AG08395 (cell line): ENCODE data around the gene SPNS1.
"Not testable (repeated sequence)": the region's sequence is repeated elsewhere in the genome, so short reads cannot be mapped to it uniquely, and the experiment has no call there.

Source experiments
- DNase-seq: peaks from one replicate; pipeline ENCODE4 v3.0.0; 2012; ENCODE audit warnings: mixed read lengths, low spot score

Gene SPNS1

DNA sequence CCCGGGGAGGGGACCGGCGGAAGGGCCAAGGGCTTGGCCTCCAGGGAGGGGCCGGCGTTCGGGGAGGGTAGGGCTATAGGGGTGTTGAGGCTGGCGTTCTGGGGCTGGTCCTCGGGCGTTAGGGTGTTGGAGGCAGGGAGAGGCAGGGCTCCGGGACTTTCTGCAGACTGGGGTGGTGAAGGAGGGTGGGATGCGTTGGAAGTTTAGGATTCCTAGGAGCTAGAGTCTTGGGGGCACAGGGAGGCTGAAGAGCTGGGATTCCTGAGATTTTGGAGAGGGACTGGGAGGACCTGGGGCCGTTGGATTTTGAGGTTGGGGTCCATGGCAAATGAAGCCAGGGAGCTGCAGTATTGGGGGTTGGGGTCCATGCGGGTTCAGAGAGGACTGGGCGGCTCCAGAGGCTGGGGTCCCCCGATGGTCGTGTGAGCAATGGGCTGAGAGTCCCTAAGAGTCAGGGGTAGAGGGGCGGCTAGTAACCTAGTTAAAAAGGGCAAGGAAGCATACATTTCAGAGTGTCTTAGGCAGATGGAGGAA is 23.1 kb upstream of the SPNS1 start:
- DNase-seq = no peak

DNA sequence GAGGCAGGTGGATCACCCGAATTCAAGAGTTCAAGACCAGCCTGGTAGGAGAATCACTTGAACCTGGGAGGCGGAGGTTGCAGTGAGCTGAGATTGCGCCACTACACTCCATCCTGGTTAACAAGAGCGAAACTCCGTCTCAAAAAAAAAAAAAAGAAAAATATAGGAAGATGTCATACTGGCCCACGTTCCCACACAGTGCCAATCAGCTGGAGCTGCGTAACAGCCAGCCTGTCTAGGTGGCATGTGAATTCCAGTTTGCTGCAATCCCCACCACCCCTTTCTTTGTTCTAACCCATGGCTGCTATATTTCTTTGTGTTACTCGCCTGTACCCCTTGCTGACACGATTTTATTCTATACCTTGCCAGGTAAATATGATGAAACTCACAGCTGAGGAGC is 16.4 kb upstream of the SPNS1 start:
- no peak for DNase-seq

DNA sequence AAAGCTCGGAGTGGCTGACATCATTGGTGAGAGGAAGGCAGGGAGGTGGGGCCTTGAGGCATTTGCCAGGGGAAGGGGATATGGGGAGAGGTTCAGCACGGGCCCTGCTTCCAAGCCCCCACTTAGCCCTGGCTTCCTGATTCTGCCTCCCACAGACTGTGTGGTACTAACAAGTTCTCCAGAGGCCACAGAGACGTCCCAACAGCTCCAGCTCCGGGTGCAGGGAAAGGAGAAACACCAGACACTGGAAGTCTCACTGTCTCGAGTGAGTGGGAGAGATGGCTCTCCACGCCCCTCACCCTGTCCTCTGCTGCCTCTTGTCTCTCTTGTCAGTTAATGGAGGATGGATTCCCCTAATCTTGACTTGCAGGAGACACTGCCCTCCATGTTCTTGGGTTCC is 15.7 kb upstream of the SPNS1 start:
- DNase-seq = no peak

DNA sequence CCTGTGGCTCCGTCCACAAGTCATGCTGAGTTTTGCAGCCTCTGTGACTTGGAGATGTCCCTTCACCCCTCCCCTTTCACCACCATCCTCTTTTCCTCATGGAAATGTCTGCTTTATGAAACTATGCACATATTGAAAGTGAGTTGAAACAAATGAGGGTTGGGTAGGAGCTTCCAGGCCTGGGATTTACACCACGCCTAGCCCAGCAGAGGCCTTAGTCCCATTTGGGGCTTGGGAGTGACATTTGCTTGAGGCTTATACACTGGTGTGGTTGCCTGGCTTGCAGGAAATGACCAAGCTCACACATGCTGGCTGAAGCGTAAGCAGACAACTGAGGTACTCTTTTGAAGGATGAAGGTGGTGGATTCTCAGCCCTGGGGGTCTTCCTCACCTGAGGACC is 10.5 kb upstream of the SPNS1 start:
- DNase-seq = no peak

DNA sequence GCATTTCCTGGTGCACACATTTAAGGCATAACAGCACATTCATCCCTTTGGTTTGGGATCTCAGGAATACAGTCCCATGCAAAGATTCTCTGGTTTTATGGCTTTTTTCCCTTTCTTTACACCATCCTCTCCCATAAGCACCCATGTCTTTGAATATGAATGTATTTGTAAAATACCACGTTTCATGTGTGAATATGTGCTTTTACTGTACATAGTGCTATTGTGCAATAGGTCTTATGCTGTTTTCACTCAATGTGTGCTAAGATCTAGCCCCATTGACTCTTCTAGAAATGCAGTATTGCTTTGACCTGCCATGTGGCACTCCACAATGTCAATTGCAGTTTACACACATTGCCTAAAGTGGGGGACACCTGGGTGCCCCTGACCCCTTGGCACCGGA is 10.1 kb upstream of the SPNS1 start:
- no peak for DNase-seq

DNA sequence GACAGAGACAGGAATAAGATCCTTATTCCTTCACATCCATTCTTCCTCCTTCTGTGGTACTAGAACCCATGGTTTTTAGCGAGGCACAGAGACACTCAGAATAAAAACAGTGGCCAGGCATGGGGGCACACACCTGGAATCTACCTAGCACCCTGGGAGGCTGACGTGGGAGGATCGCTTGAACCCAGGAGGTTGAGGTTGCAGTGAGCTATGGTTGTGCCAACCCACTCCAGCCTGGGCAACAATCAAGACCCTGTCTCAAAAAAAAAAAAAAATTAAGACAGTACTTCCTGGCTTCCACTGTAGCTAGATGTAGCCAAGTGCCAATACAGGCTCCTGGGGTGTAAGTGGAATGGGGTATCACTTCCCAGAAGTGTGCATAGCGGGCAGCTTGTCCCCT is 7.4 kb upstream of the SPNS1 start:
- no peak for DNase-seq

DNA sequence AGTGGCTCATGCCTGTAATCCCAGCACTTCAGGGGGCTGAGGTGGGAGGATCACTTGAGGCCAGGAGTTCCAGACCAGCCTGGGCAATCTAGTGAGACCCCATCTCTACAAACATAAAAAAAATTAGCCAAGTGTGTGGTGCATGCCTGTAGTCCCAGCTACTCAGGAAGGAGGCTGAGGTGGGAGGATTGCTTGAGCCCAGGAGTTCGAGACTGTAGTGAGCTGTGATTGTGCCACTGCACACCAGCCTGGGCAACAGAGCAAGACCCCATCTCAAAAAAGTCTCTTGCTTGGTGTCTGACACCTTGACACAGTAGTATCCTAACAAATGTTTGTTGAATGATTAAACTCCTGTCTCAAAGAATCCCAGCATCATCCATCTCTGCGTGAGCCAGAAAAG is 4.9 kb upstream of the SPNS1 start:
- not testable (repeated sequence) for DNase-seq

DNA sequence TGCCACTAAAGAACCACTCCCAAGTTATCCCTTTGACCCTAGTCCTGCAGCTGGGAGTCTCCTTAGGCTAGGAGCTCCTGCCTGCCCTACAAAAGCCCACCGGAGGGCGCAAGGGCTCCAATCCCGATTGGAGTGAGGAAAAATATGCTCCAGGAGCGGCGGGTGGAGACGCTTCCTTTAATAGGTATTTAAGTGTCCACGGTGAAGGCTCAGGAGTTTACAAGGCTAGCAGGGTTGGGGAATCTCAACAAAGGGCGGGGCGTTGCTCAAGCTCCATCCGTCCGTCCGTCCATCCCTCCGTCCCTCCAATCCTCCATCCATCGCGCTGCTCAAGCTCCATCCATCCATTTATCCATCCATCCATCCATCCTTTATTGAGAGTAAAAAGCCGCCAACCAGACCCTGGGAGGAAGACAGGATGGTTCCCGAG is 556 bp upstream of the SPNS1 start:
- peak; percentile 71 for DNase-seq

DNA sequence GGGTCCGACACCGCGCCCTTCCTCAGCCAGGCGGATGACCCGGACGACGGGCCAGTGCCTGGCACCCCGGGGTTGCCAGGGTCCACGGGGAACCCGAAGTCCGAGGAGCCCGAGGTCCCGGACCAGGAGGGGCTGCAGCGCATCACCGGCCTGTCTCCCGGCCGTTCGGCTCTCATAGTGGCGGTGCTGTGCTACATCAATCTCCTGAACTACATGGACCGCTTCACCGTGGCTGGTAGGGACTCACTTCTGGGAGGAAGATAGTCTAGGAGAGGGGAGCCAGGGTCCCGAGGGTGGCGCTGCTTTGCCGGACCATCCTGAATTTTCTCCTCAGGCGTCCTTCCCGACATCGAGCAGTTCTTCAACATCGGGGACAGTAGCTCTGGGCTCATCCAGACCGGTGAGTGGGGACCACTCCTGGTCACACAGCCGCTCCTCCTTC is 601 bp downstream of the SPNS1 start:
- peak; percentile 6 for DNase-seq

DNA sequence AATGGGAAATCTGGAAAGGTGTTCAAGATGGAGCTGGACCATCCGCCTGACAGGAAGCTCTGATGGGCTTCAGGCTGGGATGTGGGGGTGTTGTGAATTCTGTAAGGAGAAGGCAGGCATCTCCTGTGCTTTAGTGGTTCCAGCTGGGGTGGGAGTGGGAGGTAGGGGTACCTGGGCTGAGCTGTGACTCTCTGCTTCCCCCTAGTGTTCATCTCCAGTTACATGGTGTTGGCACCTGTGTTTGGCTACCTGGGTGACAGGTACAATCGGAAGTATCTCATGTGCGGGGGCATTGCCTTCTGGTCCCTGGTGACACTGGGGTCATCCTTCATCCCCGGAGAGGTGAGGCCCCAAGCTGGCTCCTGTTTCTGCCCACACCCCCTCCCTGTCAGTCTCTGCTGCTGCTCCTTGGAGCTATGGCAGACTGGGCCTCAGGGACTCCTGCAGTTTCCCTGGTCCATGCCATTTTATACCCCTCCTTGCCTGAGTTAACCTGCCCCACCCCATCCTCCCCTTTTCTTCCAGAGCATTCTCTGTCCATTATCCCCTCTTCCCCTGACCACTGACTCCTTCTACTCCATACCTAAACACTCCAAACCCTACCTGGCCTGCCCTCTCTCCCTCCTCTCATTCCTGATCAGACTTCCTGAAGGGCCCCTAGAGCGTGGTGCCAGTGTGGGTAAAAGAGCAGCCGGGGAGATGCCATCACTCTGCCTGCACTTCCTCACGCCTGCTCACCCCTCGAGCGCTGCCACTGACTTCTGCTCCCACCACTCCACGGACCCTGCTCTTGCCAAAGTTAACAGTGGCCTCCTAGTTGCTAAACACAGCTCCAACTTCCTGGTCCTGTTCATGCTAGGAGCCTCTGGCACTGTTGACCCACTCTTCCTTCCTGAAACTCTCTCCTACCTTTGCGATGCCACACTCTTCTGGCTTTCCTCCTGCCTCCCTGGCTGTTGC is 3.4 kb downstream of the SPNS1 start:
- DNase-seq = no peak

DNA sequence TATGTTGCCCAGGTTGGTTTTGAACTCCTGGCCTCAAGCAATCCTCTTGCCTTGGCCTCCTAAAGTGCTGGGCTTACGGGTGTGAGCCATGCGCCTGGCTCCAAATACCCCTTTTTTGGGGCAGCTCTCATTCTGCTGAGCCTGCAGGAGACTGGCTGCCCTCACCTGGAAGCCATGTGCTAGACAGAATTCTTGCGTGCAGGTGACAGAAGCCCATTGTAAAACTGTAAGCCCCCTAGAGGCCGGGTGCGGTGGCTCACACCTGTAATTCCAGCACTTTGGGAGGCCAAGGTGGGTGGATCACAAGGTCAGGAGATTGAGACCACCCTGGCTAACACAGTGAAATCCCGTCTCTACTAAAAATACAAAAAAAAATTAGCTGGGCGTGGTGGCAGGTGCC is 5.8 kb downstream of the SPNS1 start:
- DNase-seq = not testable (repeated sequence)

DNA sequence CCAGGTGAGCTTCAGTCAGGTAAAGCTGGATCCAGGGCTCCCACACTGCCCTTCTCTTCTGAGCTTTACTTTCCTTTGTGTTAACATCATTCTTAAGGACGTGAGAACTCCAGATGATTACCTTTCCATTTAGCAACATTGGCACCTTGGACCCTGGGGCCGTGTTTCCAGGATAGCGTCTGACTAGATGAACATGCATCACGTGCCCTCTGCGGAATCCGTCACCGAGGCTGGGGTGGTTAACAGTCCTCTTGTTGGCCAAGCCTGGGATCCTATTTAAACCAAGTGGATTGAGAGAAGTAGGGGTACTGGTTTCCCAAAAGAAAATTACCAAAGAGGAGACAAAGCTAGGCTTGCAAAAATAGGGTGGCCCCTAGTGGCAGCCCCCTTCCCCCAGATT is 6.4 kb downstream of the SPNS1 start:
- no peak for DNase-seq

DNA sequence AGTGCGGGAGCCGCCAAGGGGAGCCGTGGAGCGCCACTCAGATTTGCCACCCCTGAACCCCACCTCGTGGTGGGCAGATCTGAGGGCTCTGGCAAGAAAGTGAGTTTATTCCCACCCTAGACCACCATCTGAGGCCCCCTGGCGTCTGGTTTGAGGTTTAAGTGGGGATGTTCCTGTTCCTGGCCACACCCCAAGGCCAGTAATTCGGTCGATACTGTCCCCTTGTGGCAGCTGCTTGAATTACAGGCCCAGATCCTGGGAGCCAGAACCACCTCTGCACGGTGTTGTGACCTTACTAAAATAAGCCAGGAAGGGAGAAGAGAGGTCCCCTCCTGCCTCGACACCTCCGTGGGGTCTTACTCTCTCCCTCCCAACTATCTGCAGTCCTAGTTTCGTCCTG is 6.9 kb downstream of the SPNS1 start:
- DNase-seq = no peak

DNA sequence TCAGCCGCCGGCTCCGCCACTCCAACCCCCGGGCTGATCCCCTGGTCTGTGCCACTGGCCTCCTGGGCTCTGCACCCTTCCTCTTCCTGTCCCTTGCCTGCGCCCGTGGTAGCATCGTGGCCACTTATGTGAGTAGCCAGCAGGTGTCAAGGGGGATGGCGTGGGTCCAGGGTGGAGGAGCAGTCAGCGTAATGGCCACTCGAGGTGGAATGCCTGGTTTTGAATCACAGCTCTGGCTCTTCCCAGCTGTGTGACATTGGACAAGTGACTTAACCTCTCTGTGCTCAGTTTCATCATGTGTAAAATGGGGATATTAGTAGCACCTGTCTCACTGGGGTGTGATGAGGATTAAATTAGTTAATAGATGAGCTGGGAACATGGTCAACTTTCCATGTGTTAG is 7.8 kb downstream of the SPNS1 start:
- DNase-seq = no peak

DNA sequence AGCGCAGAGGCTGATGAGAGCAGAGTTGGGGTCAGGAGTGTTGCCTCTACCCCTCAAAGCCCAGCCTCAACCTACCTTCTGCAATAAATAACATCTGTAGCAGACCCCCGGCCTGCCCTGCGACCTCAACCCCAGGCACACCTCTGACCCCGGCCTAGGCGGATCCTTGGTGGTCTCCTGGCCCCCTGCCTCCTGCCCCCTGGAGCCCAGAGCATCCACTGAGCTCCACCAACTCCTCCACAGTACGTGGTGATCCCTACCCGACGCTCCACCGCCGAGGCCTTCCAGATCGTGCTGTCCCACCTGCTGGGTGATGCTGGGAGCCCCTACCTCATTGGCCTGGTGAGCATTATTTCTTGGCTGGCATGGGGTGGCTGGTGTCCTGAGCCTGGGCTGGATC is 8.4 kb downstream of the SPNS1 start:
- DNase-seq = no peak

DNA sequence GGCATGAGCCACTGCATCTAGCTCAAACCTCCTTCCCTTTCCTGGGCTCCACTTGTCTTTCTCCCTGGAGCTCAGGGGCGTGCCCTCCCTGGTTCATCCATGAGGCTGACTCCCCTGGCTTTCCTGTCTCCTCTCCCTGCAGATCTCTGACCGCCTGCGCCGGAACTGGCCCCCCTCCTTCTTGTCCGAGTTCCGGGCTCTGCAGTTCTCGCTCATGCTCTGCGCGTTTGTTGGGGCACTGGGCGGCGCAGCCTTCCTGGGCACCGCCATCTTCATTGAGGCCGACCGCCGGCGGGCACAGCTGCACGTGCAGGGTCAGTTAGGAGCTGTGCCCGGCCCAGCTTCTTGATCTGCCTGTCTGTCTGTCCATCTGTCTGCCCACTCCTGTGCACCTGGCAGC is 9.1 kb downstream of the SPNS1 start:
- DNase-seq = no peak

DNA sequence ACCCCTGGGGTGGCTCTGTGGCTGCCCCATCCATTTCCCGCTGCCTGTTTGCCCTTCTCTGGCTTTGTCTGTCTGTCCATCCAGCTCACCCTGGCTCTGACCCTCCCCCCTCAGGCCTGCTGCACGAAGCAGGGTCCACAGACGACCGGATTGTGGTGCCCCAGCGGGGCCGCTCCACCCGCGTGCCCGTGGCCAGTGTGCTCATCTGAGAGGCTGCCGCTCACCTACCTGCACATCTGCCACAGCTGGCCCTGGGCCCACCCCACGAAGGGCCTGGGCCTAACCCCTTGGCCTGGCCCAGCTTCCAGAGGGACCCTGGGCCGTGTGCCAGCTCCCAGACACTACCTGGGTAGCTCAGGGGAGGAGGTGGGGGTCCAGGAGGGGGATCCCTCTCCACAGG is 9.5 kb downstream of the SPNS1 start:
- no peak for DNase-seq

DNA sequence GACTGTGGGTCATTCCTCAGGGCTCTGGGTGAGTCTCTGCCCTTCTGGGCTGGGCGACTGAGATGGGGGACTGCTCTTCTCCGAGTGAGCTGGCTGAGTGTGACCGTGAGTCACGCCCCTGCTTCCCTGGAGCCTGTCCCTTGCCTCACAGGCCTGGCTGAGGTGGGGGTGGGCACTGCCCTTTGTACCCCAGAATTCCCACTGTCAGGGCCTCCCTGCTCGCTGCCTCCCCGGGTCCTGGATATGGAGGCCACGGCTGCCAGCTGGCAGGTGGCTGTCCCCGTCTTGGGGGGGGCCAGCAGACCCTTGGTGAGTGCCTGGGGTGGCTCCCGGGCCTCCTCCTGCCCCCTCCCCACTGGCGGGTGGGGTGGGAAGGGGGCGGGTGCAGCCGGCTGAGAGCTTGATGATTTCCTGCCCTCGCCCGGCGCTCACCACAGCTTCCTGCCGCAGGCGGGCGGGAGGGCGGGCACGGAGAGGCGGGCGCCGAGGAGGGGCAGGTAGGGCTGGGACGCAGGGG is 10.1 kb downstream of the SPNS1 start, which contains the start of gene LAT:
LAT (plus strand) TSS at position 434 of the 517 bp plus-strand sequence. CDS start 366 bp downstream, outside the sequence.
- no peak for DNase-seq

DNA sequence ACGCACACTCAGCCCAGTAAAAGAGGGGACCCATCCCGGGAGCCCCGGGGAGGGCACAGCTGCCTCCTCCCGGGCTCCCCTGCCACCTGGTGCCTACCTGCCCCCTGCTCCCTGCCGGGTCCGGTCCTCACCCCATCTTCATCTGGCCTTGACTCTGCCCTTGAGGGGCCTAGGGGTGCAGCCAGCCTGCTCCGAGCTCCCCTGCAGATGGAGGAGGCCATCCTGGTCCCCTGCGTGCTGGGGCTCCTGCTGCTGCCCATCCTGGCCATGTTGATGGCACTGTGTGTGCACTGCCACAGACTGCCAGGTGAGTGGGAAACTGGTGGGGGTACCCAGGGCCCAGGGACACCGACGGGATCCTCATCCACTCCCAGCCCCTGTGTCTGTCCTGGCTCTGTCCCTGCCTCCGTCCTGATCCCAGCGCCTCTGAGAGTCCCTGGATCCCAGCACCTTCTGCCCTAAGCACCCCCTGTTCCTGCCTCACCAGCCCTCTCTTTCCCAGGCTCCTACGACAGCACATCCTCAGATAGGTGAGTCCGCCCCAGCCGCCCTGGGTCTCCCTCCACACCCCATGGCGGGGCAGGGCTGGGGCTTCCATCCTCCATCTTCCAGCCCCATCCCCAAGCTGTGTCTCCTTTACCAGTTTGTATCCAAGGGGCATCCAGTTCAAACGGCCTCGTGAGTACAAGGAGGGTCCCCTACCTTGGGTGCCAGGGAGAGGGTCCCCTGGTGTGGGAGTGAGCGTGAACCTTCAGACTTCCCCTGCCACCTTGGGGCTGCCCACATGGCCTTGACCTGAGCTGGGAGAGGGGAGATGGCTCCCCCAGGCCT is 10.8 kb downstream of the SPNS1 start:
- no peak for DNase-seq

DNA sequence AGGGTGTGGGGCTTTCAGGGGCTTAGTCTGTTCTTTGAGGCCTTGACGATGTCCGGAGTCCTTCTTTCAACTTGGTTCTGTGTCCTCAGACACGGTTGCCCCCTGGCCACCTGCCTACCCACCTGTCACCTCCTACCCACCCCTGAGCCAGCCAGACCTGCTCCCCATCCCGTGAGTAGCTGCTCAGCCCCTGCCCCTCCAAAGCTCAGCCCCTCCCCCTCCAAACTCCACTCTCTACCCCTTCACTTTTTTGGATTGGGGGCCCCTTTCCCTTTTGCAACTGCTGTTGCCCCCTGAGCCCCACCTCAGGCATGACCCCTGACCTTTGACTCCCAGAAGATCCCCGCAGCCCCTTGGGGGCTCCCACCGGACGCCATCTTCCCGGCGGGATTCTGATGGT is 11.5 kb downstream of the SPNS1 start:
- no peak for DNase-seq

DNA sequence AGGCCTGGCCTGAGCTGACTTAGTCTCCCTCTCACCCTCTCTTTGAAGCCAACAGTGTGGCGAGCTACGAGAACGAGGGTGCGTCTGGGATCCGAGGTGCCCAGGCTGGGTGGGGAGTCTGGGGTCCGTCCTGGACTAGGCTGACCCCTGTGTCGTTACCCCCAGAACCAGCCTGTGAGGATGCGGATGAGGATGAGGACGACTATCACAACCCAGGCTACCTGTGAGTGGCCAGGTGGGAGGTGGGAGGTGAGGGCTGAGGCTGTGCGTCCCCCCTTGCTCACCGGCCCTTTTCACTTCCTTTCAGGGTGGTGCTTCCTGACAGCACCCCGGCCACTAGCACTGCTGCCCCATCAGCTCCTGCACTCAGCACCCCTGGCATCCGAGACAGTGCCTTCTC is 11.9 kb downstream of the SPNS1 start:
- no peak for DNase-seq

DNA sequence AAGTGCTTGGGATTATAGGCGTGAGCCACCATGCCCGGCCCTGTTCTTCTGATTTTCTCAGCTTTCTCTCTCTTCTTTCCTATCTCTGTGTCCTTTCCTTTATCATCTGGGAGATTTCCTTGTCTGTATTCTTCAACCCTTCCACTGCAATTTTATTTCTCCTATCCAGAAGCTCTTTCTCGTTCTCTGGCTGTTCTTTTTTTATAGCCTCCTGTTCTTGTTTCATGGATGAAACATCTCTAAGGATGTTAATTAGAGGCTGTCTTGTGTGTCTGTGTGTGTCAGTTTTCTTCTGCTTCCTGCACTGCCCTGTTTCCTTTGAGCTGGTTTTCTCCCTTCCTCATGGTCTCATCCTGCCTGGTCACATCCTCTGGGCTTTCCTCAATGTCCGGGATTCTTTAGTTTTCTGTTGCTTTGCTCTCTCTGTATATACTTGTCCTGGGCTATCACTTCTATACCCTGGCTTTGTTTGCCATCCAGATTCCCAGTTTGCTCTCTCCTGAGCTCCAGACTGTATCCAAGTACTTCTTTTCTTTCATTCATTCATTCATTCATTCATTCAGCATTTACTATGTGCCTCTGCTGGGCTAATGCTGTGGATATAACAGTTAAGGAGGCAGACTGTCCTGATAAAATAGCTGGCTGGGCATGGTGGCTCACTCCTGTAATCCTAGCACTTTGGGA is 12.7 kb downstream of the SPNS1 start:
- no peak for DNase-seq
